ENCODE data around the gene NXN. TPM values are rescaled to one million over a fixed set of nuclear protein-coding genes. Genes with fewer than 3 reads are reported as not detected.
"Not testable (repeated sequence)": the region's sequence is repeated elsewhere in the genome, so short reads cannot be mapped to it uniquely, and the experiment has no call there.

The NXN gene
- total and polyA plus RNA-seq, 2 donors, result 54.2 to 81.2 TPM

- peak; percentile 83 for DNase-seq (ENCODE audit: extremely low spot score)
- no peaks in the 10 kb centered on the region for H3K36me3 ChIP-seq (ENCODE audit: insufficient read depth)
- 33% methylated on average over 43 of the region's 43 CpGs for WGBS
- H3K4me1 ChIP-seq (ENCODE audit: insufficient read depth), result no peaks in the 10 kb centered on the region
- peak overlapping the region; percentile 98 for H3K4me3 ChIP-seq (ENCODE audit: low read depth, low read length)
- no peak overlapping the region for H3K27ac ChIP-seq (ENCODE audit: low read depth)
Observed at GRCh38 chr17:980406-981291, 1.1 kb upstream of the NXN start.

GRCh38 chr17:979212-979538, 401 bp downstream of the NXN start:
- no peak for DNase-seq (ENCODE audit: extremely low spot score)
- no peaks in the 10 kb centered on the region for H3K36me3 ChIP-seq (ENCODE audit: insufficient read depth)
- under 1% methylated on average over 42 of the region's 42 CpGs for WGBS
- H3K27ac ChIP-seq (ENCODE audit: low read depth), result peak overlapping the region; percentile 60
- H3K4me3 ChIP-seq (ENCODE audit: low read depth, low read length), result peak overlapping the region; percentile 98
- no peaks in the 10 kb centered on the region for H3K4me1 ChIP-seq (ENCODE audit: insufficient read depth)

GRCh38 chr17:978103-979093, 1.2 kb downstream of the NXN start:
- WGBS, result under 1% methylated on average over 72 of the region's 72 CpGs
- Histone ChIP-seq H3K4me3 (ENCODE audit: low read depth, low read length) (peak overlapping the region; percentile 98), H3K4me1 (ENCODE audit: insufficient read depth) (no peaks in the 10 kb centered on the region), H3K36me3 (ENCODE audit: insufficient read depth) (no peaks in the 10 kb centered on the region), H3K27ac (ENCODE audit: low read depth) (peak overlapping the region; percentile 39)
- no peak for DNase-seq (ENCODE audit: extremely low spot score)

- WGBS, result 38% methylated on average over 6 of the region's 6 CpGs
- H3K27ac ChIP-seq (ENCODE audit: low read depth), result no peak overlapping the region
Observed at GRCh38 chr17:977166-977565, 2.4 kb downstream of the NXN start.

GRCh38 chr17:976312-976711, 3.3 kb downstream of the NXN start:
- H3K27ac ChIP-seq (ENCODE audit: low read depth), result no peak overlapping the region
- H3K4me1 ChIP-seq (ENCODE audit: insufficient read depth), result no peaks in the 10 kb centered on the region

More at GRCh38 chr17:977166-977565, 2.4 kb downstream of the NXN start:
- no peak overlapping the region for H3K4me3 ChIP-seq (ENCODE audit: low read depth, low read length)
- H3K4me1 ChIP-seq (ENCODE audit: insufficient read depth), result no peaks in the 10 kb centered on the region
- DNase-seq (ENCODE audit: extremely low spot score), result no peak
- no peaks in the 10 kb centered on the region for H3K36me3 ChIP-seq (ENCODE audit: insufficient read depth)

GRCh38 chr17:975371-975915, 4.1 kb downstream of the NXN start:
- Histone ChIP-seq H3K4me1 (ENCODE audit: insufficient read depth) (no peaks in the 10 kb centered on the region), H3K27ac (ENCODE audit: low read depth) (no peak overlapping the region), H3K4me3 (ENCODE audit: low read depth, low read length) (no peak overlapping the region), H3K36me3 (ENCODE audit: insufficient read depth) (no peaks in the 10 kb centered on the region)
- DNase-seq (ENCODE audit: extremely low spot score), result no peak
- WGBS, result 24% methylated on average over 5 of the region's 5 CpGs

More at GRCh38 chr17:976312-976711, 3.3 kb downstream of the NXN start:
- Histone ChIP-seq H3K4me3 (ENCODE audit: low read depth, low read length) (no peak overlapping the region), H3K36me3 (ENCODE audit: insufficient read depth) (no peaks in the 10 kb centered on the region)
- DNase-seq (ENCODE audit: extremely low spot score), result no peak
- WGBS, result 54% methylated on average over 6 of the region's 6 CpGs

GRCh38 chr17:974778-975177, 4.8 kb downstream of the NXN start:
- H3K4me3 ChIP-seq (ENCODE audit: low read depth, low read length); DNase-seq (ENCODE audit: extremely low spot score); H3K4me1 ChIP-seq (ENCODE audit: insufficient read depth); H3K36me3 ChIP-seq (ENCODE audit: insufficient read depth); H3K27ac ChIP-seq (ENCODE audit: low read depth): not testable (repeated sequence)
- 78% methylated on average over 2 of the region's 2 CpGs for WGBS

- no peaks in the 10 kb centered on the region for H3K4me1 ChIP-seq (ENCODE audit: insufficient read depth)
- no peak for DNase-seq (ENCODE audit: extremely low spot score)
- no peak overlapping the region for H3K27ac ChIP-seq (ENCODE audit: low read depth)
Observed at GRCh38 chr17:973053-973452, 6.5 kb downstream of the NXN start.

GRCh38 chr17:971861-972260, 7.7 kb downstream of the NXN start:
- not testable (repeated sequence) for H3K27ac ChIP-seq (ENCODE audit: low read depth)

More at GRCh38 chr17:973053-973452, 6.5 kb downstream of the NXN start:
- Histone ChIP-seq H3K36me3 (ENCODE audit: insufficient read depth) (no peaks in the 10 kb centered on the region), H3K4me3 (ENCODE audit: low read depth, low read length) (no peak overlapping the region)
- WGBS, result 85% methylated on average over 12 of the region's 12 CpGs

GRCh38 chr17:970364-970763, 9.2 kb downstream of the NXN start:
- no peak for DNase-seq (ENCODE audit: extremely low spot score)
- 63% methylated on average over 9 of the region's 9 CpGs for WGBS
- H3K4me3 ChIP-seq (ENCODE audit: low read depth, low read length), result no peak overlapping the region
- no peaks in the 10 kb centered on the region for H3K4me1 ChIP-seq (ENCODE audit: insufficient read depth)
- H3K27ac ChIP-seq (ENCODE audit: low read depth), result no peak overlapping the region
- no peaks in the 10 kb centered on the region for H3K36me3 ChIP-seq (ENCODE audit: insufficient read depth)

More at GRCh38 chr17:971861-972260, 7.7 kb downstream of the NXN start:
- H3K4me3 ChIP-seq (ENCODE audit: low read depth, low read length); H3K36me3 ChIP-seq (ENCODE audit: insufficient read depth); H3K4me1 ChIP-seq (ENCODE audit: insufficient read depth); DNase-seq (ENCODE audit: extremely low spot score): not testable (repeated sequence)
- 93% methylated on average over 14 of the region's 14 CpGs for WGBS

- H3K4me1 ChIP-seq (ENCODE audit: insufficient read depth), result no peaks in the 10 kb centered on the region
- H3K27ac ChIP-seq (ENCODE audit: low read depth), result no peak overlapping the region
- no peaks in the 10 kb centered on the region for H3K36me3 ChIP-seq (ENCODE audit: insufficient read depth)
- no peak for DNase-seq (ENCODE audit: extremely low spot score)
- WGBS, result 20% methylated on average over 18 of the region's 18 CpGs
- no peak overlapping the region for H3K4me3 ChIP-seq (ENCODE audit: low read depth, low read length)
Observed at GRCh38 chr17:969811-970355, 9.7 kb downstream of the NXN start.

- H3K4me3 ChIP-seq (ENCODE audit: low read depth, low read length), result no peak overlapping the region
- no peaks in the 10 kb centered on the region for H3K4me1 ChIP-seq (ENCODE audit: insufficient read depth)
- 42% methylated on average over 24 of the region's 24 CpGs for WGBS
- no peak overlapping the region for H3K27ac ChIP-seq (ENCODE audit: low read depth)
- no peaks in the 10 kb centered on the region for H3K36me3 ChIP-seq (ENCODE audit: insufficient read depth)
- no peak for DNase-seq (ENCODE audit: extremely low spot score)
Observed at GRCh38 chr17:968812-969730, 10.5 kb downstream of the NXN start.

Data from urinary bladder (tissue), 4 donors.